GM23248 (cell line): ENCODE measurements around the gene HPS5. TPM values are rescaled to one million over a fixed set of nuclear protein-coding genes. Genes with fewer than 3 reads are reported as not detected.

Source experiments
- DNase-seq: peaks from one replicate; pipeline ENCODE4 v3.0.0-alpha.2; 2015
- H2AFZ ChIP-seq: fragments of 200-600 bp; sonication (generic); 2 replicates; pipeline ENCODE4 v1.6.1; 2016; ENCODE audit warnings: antibody characterized with exemption
- H3F3A ChIP-seq: fragments of 200-600 bp; sonication (generic); 2 replicates; pipeline ENCODE4 v1.6.1; 2016; ENCODE audit warnings: mild to moderate bottlenecking, antibody characterized with exemption, mixed run types; ENCODE audit not compliant: insufficient read depth
- H3K27ac ChIP-seq: fragments of 200-600 bp; sonication (generic); 2 replicates; pipeline ENCODE4 v1.5.1; 2016; ENCODE audit warnings: mild to moderate bottlenecking
- H3K27me3 ChIP-seq: fragments of 200-600 bp; sonication (generic); replicated peaks from 2 replicates; pipeline ENCODE4 v1.6.1; 2016; ENCODE audit warnings: mild to moderate bottlenecking; ENCODE audit not compliant: insufficient read depth
- H3K36me3 ChIP-seq: fragments of 200-600 bp; sonication (generic); 2 replicates; pipeline ENCODE4 v1.6.1; 2016; ENCODE audit warnings: low read depth, mild to moderate bottlenecking
- H3K4me1 ChIP-seq: fragments of 200-600 bp; sonication (generic); 2 replicates; pipeline ENCODE4 v1.6.1; 2016; ENCODE audit warnings: mild to moderate bottlenecking; ENCODE audit not compliant: insufficient read depth
- H3K4me2 ChIP-seq: fragments of 200-600 bp; sonication (generic); one replicate; pipeline ENCODE4 v1.6.1; 2016; ENCODE audit warnings: mild to moderate bottlenecking; ENCODE audit not compliant: unreplicated experiment
- H3K4me3 ChIP-seq: fragments of 200-600 bp; sonication (generic); 2 replicates; pipeline ENCODE4 v1.5.1; 2016; ENCODE audit warnings: mild to moderate bottlenecking
- H3K79me2 ChIP-seq: fragments of 200-600 bp; sonication (generic); 2 replicates; pipeline ENCODE4 v1.6.1; 2016; ENCODE audit warnings: mild to moderate bottlenecking; ENCODE audit not compliant: insufficient read depth
- H3K9ac ChIP-seq: fragments of 200-600 bp; sonication (generic); 2 replicates; pipeline ENCODE4 v1.6.1; 2016; ENCODE audit warnings: mild to moderate bottlenecking
- H3K9me2 ChIP-seq: fragments of 200-600 bp; sonication (generic); 2 replicates; pipeline ENCODE4 v1.6.1; 2016; ENCODE audit warnings: mixed run types, mild to moderate bottlenecking, moderate library complexity; ENCODE audit not compliant: insufficient read depth
- H3K9me3 ChIP-seq: fragments of 200-600 bp; sonication (generic); one replicate; pipeline ENCODE4 v1.6.1; 2017; ENCODE audit warnings: low read depth
- H4K20me1 ChIP-seq: fragments of 200-600 bp; sonication (generic); 2 replicates; pipeline ENCODE4 v1.6.0; 2016; ENCODE audit not compliant: insufficient read depth
- EZH2 ChIP-seq: fragments of 200-600 bp; sonication (generic); IDR thresholded peaks from 2 replicates; pipeline ENCODE4 v1.6.1; 2018; ENCODE audit warnings: antibody characterized with exemption, mild to moderate bottlenecking; ENCODE audit not compliant: insufficient read depth, poor library complexity, severe bottlenecking
- EZH2phosphoT487 ChIP-seq: fragments of 200-600 bp; sonication (generic); IDR thresholded peaks from 2 replicates; pipeline ENCODE4 v1.6.1; 2018; ENCODE audit warnings: antibody characterized with exemption, moderate library complexity, mild to moderate bottlenecking, low read depth; ENCODE audit not compliant: insufficient read depth
- WGBS, 2 experiments: methylation state at CpG; one replicate each; pipeline ENCODE4 v1.1.6; 2015 to 2017; ENCODE audit warnings: low lambda C conversion rate in 2 of 2, low coverage in 1 of 2; ENCODE audit errors: missing lambda C conversion rate in 2 of 2; 5-methylcytosine and 5-hydroxymethylcytosine counted together
- in situ Hi-C: fragments of 300-500 bp; cut with MboI; formaldehyde crosslinking; loops from 2 replicates; pipeline ENCODE4 v1.15.0; 2020
- polyA plus RNA-seq: library from polyadenylated mRNA; unstranded; fragments of >200 nt; fragmentation: Nextera tagmentation; extraction: Ambion mirVana; gene quantifications from 2 replicates; pipeline ENCODE4 v1.2.1, GENCODE V29; 2016
- total RNA-seq: library from RNA; depleted of rRNA; stranded (reverse); fragments of >200 nt; shearing (Covaris generic); gene quantifications from 2 replicates; pipeline ENCODE4 v1.2.3, GENCODE V29; 2014

Gene HPS5
- total and polyA plus RNA-seq, 2 experiments from 2014 or later = 20.2 to 34.9 TPM

DNA sequence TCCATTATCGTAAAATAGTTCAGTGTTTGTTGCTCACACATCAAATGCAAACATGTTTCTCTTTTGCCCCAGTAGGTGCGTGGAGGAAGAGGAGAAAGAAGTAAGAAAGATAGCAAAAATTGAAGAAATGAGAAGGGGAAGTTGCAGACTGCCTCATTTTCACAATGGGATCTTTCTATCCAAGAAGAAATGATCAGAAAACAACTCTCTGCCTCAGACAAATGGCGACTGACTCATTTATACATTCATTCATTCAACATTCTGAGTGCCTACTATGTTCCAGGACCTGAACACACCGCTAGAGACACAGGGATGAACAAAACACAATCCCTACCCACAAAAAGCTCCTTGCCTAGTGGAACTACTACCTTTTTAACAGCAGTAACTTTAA lies 367 bp downstream of the HPS5 start:
- DNase-seq = peak; percentile 56
- no peaks in the 10 kb centered on the region for H4K20me1 ChIP-seq
- H3K9me2 ChIP-seq = no peaks in the 10 kb centered on the region
- peak overlapping the region; percentile 99 for H3K4me2 ChIP-seq
- H3K4me3 ChIP-seq = peak overlapping the region; percentile 91
- in situ Hi-C loops = loop anchor here (10.0 kb wide), 1 partner anchor 63 kb away; no protein-coding TSS in a partner anchor
- H3K27me3 ChIP-seq = no peaks in the 10 kb centered on the region
- H3K9ac ChIP-seq = peak overlapping the region; percentile 91
- H3K4me1 ChIP-seq = peaks cover 37% of the 10 kb centered on the region
- peaks cover 91% of the 10 kb centered on the region for H3K79me2 ChIP-seq
- H3F3A ChIP-seq = peaks cover 16% of the 10 kb centered on the region
- H3K36me3 ChIP-seq = 0 out of 2 replicates have a peak, but pooled peaks cover 3% of the 10 kb centered on the region
- H2AFZ ChIP-seq = peak overlapping the region; percentile 87
- TF ChIP-seq EZH2phosphoT487 (no peak), EZH2 (no peak)
- H3K9me3 ChIP-seq = no peaks in the 10 kb centered on the region
- peak overlapping the region; percentile 90 for H3K27ac ChIP-seq
- WGBS, 2 experiments = 1 to 2% methylated on average over 4 of the region's 4 CpGs

DNA sequence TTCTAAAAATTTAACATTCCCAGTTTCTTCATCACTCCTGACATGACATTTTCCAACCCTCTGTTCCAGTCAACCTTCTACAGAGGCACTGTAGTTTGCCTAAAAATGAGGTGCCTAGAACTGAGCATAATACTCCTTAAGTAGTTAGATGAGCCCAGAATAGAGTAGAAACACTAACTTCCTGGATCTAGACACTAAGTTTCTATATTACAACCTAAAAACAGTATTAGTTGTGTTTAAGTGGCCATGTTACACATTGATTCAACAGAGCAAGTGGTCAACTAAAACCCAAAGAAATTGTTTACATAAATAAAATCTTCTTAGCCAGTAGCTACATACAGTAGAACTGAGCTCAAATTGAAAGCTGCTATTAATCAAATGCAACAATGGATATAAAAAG lies 1.3 kb downstream of the HPS5 start:
- Histone ChIP-seq H3K27ac (no peak overlapping the region), H2AFZ (no peak overlapping the region), H3K9me2 (no peaks in the 10 kb centered on the region), H3K4me3 (peak overlapping the region; percentile 91), H4K20me1 (no peaks in the 10 kb centered on the region), H3K9me3 (no peaks in the 10 kb centered on the region), H3F3A (peaks cover 16% of the 10 kb centered on the region), H3K4me1 (peaks cover 37% of the 10 kb centered on the region), H3K4me2 (peak overlapping the region; percentile 99), H3K79me2 (peaks cover 91% of the 10 kb centered on the region), H3K27me3 (no peaks in the 10 kb centered on the region), H3K36me3 (no peaks in the 10 kb centered on the region), H3K9ac (peak overlapping the region; percentile 91)
- TF ChIP-seq EZH2phosphoT487 (no peak), EZH2 (no peak)
- DNase-seq = no peak
- in situ Hi-C loops = loop anchor here (10.0 kb wide), 1 partner anchor 64 kb away; no protein-coding TSS in a partner anchor

DNA sequence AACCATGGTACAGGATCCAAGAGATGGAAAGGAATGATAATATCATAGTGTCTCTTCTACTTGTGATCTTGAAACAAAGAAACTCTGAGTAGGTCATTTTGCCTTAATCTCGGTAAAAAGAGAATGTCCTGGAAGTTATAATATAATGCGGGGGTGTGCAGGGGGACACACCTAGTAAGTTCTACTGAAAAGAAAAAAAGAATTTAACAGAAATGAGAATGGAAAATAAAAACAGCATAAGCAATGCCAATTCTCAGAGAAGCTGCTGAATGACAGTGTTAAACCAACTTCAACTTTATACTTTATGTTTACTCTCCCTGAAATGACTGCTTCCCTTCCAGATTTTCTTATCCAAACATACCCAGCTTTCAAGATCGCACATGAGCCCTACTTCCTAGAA lies 2.0 kb downstream of the HPS5 start:
- in situ Hi-C loops = loop anchor here (10.0 kb wide), 1 partner anchor 65 kb away; no protein-coding TSS in a partner anchor
- H3K36me3 ChIP-seq = no peaks in the 10 kb centered on the region
- H3K9me3 ChIP-seq = no peaks in the 10 kb centered on the region
- no peaks in the 10 kb centered on the region for H4K20me1 ChIP-seq
- H2AFZ ChIP-seq = no peak overlapping the region
- H3K9ac ChIP-seq = no peak overlapping the region
- no peak for DNase-seq
- TF ChIP-seq EZH2 (no peak), EZH2phosphoT487 (no peak)
- no peaks in the 10 kb centered on the region for H3K27me3 ChIP-seq
- H3K4me3 ChIP-seq = peak overlapping the region; percentile 91
- 96 to 100% methylated on average over 3 of the region's 3 CpGs for WGBS, 2 experiments
- H3K9me2 ChIP-seq = no peaks in the 10 kb centered on the region
- peaks cover 91% of the 10 kb centered on the region for H3K79me2 ChIP-seq
- H3F3A ChIP-seq = peaks cover 16% of the 10 kb centered on the region
- peaks cover 31% of the 10 kb centered on the region for H3K4me1 ChIP-seq
- H3K27ac ChIP-seq = no peak overlapping the region
- peak overlapping the region; percentile 99 for H3K4me2 ChIP-seq

DNA sequence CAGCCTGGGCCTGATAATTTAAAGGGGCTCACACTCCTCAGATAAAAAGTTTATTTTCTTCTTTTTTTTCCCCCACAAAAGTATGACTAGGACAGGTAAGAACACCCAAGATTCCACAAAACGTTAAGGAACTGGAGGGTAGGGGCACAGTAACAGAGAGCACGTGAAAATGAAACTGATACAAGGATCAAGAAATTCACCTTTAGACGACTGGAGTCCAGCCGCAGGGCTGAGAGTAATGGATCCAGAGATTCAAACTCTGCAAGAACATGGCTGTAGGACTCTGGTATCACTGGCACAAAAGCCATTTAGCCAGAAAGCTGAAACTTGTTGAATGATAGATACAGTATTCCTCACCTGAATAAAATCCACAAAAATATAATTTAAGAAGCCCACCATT lies 4.4 kb downstream of the HPS5 start:
- no peak for TF ChIP-seq EZH2
- Histone ChIP-seq H3K27ac (no peak overlapping the region), H3F3A (peaks cover 27% of the 10 kb centered on the region), H4K20me1 (no peaks in the 10 kb centered on the region), H3K79me2 (peaks cover 80% of the 10 kb centered on the region), H3K4me3 (no peak overlapping the region), H3K4me1 (peaks cover 24% of the 10 kb centered on the region), H3K27me3 (no peaks in the 10 kb centered on the region), H3K9me2 (no peaks in the 10 kb centered on the region), H3K9ac (no peak overlapping the region), H3K9me3 (no peaks in the 10 kb centered on the region), H2AFZ (no peak overlapping the region), H3K4me2 (no peak overlapping the region), H3K36me3 (no peaks in the 10 kb centered on the region)
- WGBS, 2 experiments = 94 to 98% methylated on average over 4 of the region's 4 CpGs
- no peak for DNase-seq
- in situ Hi-C loops = no loop called here

DNA sequence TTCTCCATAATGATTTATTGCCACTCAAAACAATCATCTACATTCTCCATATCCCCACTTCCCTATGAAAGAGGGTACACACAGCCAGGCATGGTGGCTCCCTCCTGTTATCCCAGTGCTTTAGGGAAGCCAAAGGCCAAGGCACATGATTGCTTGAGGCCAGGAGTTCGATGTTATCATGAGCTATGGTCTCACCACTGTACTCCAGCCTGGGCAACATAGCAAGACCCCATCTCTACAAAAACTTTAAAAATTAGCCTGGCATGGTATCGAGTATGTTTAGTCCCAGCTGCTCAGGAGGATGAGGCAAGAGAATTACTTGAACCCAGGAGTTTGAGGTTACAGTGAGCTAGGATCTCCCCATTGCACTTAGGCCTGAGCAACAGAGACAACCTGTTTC lies 6.0 kb downstream of the HPS5 start:
- in situ Hi-C loops = no loop called here
- Histone ChIP-seq H2AFZ (no peak overlapping the region), H3K4me1 (peaks cover 33% of the 10 kb centered on the region), H3K9me2 (no peaks in the 10 kb centered on the region), H3K4me3 (no peak overlapping the region), H3K36me3 (no peaks in the 10 kb centered on the region), H3K9me3 (no peaks in the 10 kb centered on the region), H3K9ac (no peak overlapping the region), H3K79me2 (peaks cover 74% of the 10 kb centered on the region), H3K27me3 (no peaks in the 10 kb centered on the region), H3K4me2 (no peak overlapping the region), H4K20me1 (no peaks in the 10 kb centered on the region), H3K27ac (no peak overlapping the region), H3F3A (peaks cover 28% of the 10 kb centered on the region)
- DNase-seq = no peak
- 95 to 96% methylated on average over 2 of the region's 2 CpGs for WGBS, 2 experiments
- no peak for TF ChIP-seq EZH2phosphoT487
- TF ChIP-seq EZH2 = no peak
